Hippocampal formation (tissue), 2 donors: ENCODE measurements around the gene PIBF1.
"Not testable (repeated sequence)": the region's sequence is repeated elsewhere in the genome, so short reads cannot be mapped to it uniquely, and the experiment has no call there.

Source experiments
- DNase-seq, 2 donors: peaks; one replicate each; lab custom pipeline; 2025; lab: John Stamatoyannopoulos, UW

Gene PIBF1

GRCh38 chr13:72908416-72908815 lies 126.5 kb downstream of the PIBF1 start:
- DNase-seq: no peak

GRCh38 chr13:72911981-72912380 lies 130.0 kb downstream of the PIBF1 start:
- no peak for DNase-seq

- no peak for DNase-seq
Observed at GRCh38 chr13:72920097-72920496, 138.2 kb downstream of the PIBF1 start.

GRCh38 chr13:72931311-72931710 lies 149.4 kb downstream of the PIBF1 start:
- no peak for DNase-seq

- no peak for DNase-seq
Observed at GRCh38 chr13:72932250-72932649, 150.3 kb downstream of the PIBF1 start.

GRCh38 chr13:72946267-72946666 lies 164.3 kb downstream of the PIBF1 start:
- not testable (repeated sequence) for DNase-seq

GRCh38 chr13:72952529-72953141 lies 170.7 kb downstream of the PIBF1 start:
- no peak for DNase-seq

GRCh38 chr13:72953391-72953965 lies 171.5 kb downstream of the PIBF1 start:
- DNase-seq: no peak

- no peak for DNase-seq
Observed at GRCh38 chr13:72959643-72960042, 177.7 kb downstream of the PIBF1 start.

- no peak for DNase-seq
Observed at GRCh38 chr13:72960114-72960513, 178.2 kb downstream of the PIBF1 start.

GRCh38 chr13:72960541-72960940 lies 178.6 kb downstream of the PIBF1 start:
- DNase-seq: no peak

- DNase-seq: no peak
Observed at GRCh38 chr13:72963762-72964161, 181.8 kb downstream of the PIBF1 start.

- no peak for DNase-seq
Observed at GRCh38 chr13:72970301-72970880, 188.5 kb downstream of the PIBF1 start.

- DNase-seq: no peak
Observed at GRCh38 chr13:72970956-72971355, 189.0 kb downstream of the PIBF1 start.

- no peak for DNase-seq
Observed at GRCh38 chr13:72973234-72973633, 191.3 kb downstream of the PIBF1 start.

- DNase-seq: no peak
Observed at GRCh38 chr13:72983085-72983768, 201.3 kb downstream of the PIBF1 start.

GRCh38 chr13:72985610-72986009 lies 203.7 kb downstream of the PIBF1 start:
- no peak for DNase-seq

- DNase-seq: no peak
Observed at GRCh38 chr13:72986197-72986596, 204.3 kb downstream of the PIBF1 start.

GRCh38 chr13:72990953-72991352 lies 209.0 kb downstream of the PIBF1 start:
- no peak for DNase-seq

- DNase-seq: no peak
Observed at GRCh38 chr13:72998012-72998411, 216.1 kb downstream of the PIBF1 start.

GRCh38 chr13:73000027-73000674 lies 218.2 kb downstream of the PIBF1 start:
- DNase-seq: no peak

- DNase-seq: no peak
Observed at GRCh38 chr13:73001971-73002370, 220.0 kb downstream of the PIBF1 start.

- DNase-seq: no peak
Observed at GRCh38 chr13:73011751-73012150, 229.8 kb downstream of the PIBF1 start.
